ENCODE results near the gene ELOF1. TPM values are rescaled to one million over a fixed set of nuclear protein-coding genes. Genes with fewer than 3 reads are reported as not detected.
"Not testable (repeated sequence)": the region's sequence is repeated elsewhere in the genome, so short reads cannot be mapped to it uniquely, and the experiment has no call there.

ELOF1 gene
- 77.3 TPM for polyA plus RNA-seq (2013, experiment 1 of 2; ENCODE audit: insufficient read length)
- polyA plus RNA-seq (2013, experiment 2 of 2; ENCODE audit: insufficient read length), result 59.0 TPM

DNA sequence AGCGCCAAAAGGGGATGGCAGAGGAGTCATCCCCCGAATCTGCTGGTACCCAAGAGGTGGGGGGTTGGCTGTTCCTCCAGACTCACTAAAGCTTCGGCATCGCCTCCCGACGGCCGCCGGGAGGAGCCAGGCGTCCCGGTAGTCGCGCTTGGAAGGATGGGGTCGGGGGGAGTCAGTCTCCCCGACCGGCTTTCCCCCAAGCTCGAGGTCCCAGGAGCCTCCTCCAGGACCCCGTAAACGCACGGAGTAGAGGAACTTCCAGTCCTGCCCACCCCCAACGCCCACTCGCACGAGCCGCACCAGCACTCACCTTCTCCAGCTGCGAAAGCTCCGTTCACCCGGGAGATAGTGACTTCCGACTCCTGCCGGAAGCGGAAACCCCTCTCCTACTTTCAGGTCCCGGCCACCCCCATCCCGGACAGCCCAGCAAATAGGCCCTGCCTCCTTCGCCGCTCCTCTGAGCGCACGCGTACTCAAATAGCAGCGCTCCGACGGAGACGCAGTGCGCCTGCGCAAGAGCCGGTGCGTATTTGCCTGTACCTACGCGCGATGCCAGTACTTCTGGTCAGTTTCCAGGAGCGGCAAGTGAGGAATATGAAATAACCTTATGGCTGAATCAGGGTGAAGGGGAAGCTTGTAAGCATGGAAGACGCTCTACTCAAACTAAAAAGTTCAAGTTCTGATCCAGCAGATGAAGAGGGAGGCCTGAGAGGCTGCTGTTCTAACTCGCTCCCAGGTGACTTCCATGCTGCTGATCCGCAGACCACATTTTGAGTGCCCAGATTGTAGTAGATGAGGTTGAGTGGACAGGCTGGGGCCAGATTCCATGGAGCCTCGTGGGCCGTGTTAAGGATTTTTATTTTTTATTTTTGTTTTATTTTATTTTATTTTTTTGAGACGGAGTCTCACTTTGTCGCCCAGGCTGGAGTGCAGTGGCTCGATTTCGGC lies at the start of gene ELOF1:
Gene ELOF1, minus strand, starts transcription at position 350 of the 948 bp plus-strand sequence. CDS start 4,883 bp downstream, outside the sequence.
- peak; percentile 97 for DNase-seq

DNA sequence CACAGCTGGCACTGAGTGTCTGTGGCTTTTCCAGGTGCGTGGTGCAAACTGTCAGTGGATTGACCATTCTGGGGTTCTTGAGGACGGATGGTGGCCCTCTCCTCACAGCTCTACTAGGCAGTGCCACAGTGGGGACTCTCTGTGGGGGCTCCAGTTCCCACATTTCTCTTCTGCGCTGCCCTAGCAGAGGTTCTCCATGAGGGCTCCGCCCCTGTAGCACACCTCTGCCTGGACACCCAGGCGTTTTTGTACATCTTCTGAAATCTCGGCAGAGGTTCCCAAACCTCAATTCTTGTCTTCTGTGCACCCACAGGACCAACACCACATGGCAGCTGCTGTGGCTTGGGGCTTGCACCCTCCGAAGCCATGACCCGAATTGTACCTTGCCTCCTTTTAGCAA lies 47.5 kb upstream of the ELOF1 start:
- no peak for DNase-seq

DNA sequence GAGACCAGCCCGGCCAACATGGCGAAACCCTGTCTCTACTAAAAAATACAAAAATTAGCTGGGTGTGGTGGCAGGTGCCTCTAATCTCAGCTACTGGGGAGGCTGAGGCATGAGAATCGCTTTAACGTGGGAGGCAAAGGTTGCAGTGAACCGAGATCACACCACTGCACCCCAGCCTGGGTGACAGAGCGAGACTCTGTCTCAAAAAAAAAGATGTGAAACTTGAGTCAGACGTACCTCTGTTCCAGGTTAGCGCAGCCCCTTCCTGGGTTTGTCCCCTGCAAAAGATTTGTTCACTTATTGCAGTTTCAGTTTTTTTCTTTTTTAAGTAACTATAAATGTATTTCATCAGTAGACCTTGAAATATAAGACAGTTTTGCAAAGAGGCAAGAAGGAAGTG lies 40.7 kb upstream of the ELOF1 start:
- DNase-seq, result not testable (repeated sequence)

GRCh38 chr19:11598746-11599145 lies 39.7 kb upstream of the ELOF1 start:
- DNase-seq, result no peak

GRCh38 chr19:11598103-11598483 lies 39.1 kb upstream of the ELOF1 start:
- DNase-seq, result no peak

GRCh38 chr19:11597202-11598102 lies 38.4 kb upstream of the ELOF1 start, which contains the start of gene ZNF627:
ZNF627 (plus strand) TSS chr19:11597483; CDS start chr19:11597628, 145 bp downstream.
- peak; percentile 99 for DNase-seq

GRCh38 chr19:11596156-11596555 lies 37.1 kb upstream of the ELOF1 start:
- DNase-seq, result no peak

- DNase-seq, result no peak
Observed at GRCh38 chr19:11594084-11594483, 35.1 kb upstream of the ELOF1 start.

- DNase-seq, result no peak
Observed at GRCh38 chr19:11587975-11588631, 29.1 kb upstream of the ELOF1 start.

- DNase-seq, result peak; percentile 68
Observed at GRCh38 chr19:11587302-11587974, 28.4 kb upstream of the ELOF1 start.

- no peak for DNase-seq
Observed at GRCh38 chr19:11586331-11586730, 27.3 kb upstream of the ELOF1 start.

DNA sequence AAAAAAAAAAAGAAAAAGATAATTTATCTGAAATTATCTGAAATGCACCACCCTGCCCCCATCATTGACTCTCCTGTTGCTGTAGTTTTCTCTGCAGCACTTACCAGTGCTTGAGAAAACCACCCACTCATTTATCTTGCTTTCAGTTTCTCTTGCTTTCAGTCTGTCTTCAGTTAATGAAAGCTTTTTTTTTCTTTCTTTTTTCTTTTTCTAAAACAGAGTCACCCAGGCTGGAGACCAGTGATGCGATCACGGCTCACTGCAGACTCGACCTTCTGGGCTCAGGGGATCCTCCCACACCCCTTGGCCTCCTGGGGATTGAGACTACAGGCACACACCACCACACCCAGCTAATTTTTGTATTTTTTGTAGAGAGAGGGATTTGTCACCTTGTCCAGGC lies 22.7 kb upstream of the ELOF1 start:
- no peak for DNase-seq

DNA sequence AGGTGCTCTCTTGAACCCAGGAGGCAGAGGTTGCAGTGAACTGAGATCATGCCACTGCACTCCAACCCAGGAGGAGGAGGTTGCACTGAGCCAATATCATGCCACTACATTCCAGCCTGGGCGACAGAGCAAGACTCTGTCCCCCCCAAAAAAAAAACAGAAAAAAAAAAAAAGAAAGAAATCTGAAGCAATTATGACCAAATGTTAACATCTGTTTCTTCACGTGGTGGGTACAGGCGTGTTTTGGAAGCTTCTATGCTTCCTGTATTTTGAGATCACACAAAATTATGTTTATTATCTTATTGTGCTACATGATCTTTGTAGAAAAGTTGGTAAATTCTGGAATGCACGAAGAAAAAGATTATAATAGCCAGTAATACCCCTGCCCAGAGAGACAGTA lies 21.1 kb upstream of the ELOF1 start:
- no peak for DNase-seq

GRCh38 chr19:11578258-11579142 lies 19.5 kb upstream of the ELOF1 start:
- DNase-seq, result no peak

DNA sequence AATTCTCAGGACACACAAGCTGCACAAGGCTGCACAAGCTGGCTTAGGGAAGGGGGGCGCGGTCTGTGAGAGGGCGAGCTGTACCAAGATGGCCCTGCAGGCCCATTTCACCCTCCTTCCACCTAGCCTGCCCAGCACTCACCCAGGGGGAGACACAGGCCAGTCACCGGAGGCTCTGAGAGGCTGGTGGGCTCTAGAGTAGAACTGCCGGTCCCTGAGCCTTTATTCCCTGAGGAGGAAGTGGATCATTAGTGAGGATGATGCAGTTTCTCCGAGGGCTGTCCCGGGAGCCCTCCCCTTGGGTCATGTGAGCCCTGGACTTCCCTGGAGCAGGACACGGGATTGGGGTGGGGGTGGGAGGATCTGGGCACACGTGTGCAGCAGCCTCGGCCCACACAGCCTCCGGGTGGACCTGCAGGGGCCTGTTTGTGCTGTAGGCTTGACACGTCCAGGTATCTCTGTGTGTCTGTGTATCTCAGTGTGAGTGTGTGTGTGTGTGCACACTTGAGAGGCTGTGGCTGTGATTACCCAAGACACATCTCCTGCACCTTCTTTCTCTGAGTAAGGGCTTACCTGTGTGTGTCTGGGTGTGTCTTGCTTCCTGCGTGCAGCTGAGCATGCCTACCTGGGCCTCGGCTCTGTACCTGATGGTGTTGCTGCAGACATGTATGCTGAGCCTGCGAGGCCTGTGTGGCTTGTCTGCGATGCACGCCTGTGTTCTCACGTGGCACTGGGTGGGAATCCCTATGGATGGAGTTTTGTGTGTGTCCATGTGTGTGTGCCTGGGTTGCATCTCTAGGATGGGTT lies 18.6 kb upstream of the ELOF1 start, which contains the start of gene ACP5:
Gene ACP5, minus strand, starts transcription at position 195 of the 807 bp plus-strand sequence. CDS start 328 bp downstream, outside the sequence.
- DNase-seq, result peak; percentile 13

DNA sequence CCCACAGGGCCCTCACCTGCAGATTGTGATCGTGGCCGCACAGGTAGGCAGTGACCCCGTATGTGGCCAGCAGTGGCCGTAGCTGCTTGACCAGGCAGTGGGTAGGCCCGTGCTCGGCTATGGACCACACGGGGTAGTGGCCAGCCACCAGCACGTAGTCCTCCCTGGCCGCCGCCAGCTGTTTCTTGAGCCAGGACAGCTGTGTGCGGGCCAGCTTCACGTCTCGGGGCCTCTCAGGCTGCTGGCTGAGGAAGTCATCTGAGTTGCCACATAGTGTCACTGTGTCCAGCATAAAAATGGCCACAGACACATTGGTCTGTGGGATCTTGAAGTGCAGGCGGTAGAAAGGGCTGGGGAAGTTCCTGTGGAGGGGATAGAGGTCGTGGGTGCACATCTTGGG lies 17.2 kb upstream of the ELOF1 start:
- no peak for DNase-seq

DNA sequence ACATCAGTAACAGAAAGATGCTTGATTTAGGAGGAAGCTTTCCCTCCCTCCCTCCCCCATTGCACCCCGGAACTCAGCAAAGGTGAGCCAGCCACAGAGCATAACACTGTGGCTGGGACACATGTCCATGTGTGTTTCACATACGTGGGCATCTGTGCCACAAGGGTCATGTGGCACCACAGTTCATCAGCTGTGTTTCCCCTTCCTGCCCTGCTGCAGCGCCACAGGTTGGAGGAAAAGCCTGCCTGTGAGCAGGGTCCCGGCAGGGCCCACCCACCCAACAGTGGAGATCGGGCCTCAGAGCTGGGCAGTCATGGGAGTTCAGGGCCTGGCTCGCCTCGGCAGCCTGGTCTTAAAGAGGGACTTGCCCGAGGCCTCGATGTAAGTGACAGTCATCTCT lies 15.7 kb upstream of the ELOF1 start:
- DNase-seq, result no peak

GRCh38 chr19:11573763-11574162 lies 14.7 kb upstream of the ELOF1 start:
- DNase-seq, result not testable (repeated sequence)

- DNase-seq, result not testable (repeated sequence)
Observed at GRCh38 chr19:11573354-11573753, 14.3 kb upstream of the ELOF1 start.

DNA sequence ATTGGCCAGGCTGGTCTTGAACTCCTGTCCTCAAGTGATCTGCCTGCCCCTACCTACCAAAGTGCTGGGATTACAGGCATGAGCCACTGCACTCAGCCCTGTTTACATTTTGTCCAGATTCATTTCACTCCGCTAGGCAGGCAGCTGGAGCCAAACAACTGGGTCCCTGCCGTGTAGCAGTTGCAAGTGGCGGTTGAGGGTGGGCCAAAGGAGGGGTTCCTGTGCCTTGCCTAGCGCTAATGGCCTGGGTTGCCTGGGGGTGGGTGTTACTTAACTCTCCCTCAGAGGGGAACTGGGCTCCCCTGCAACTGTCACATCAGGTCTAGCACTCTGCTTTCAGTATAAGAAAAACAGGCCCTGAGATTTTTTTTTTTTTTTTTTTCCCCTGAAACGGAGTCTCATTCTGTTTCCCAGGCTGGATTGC lies 11.0 kb upstream of the ELOF1 start:
- DNase-seq, result no peak

Measured in fibroblast of skin of back (primary cell).